WTC11 (cell line): ENCODE data around the gene GLT8D1.

ENCODE experiments used
- IRF2 ChIP-seq: sonication (generic); formaldehyde crosslinking; IDR thresholded peaks from 2 replicates; pipeline ENCODE4 v1.8.0; 2022; ENCODE audit warnings: low read depth, missing genetic modification reagents, borderline replicate concordance
- KAT7 ChIP-seq: sonication (generic); formaldehyde crosslinking; IDR thresholded peaks from 2 replicates; pipeline ENCODE4 v1.8.1; 2023; ENCODE audit warnings: missing genetic modification reagents, mild to moderate bottlenecking, borderline replicate concordance
- ZBTB21 ChIP-seq: sonication (generic); formaldehyde crosslinking; IDR thresholded peaks from 2 replicates; pipeline ENCODE4 v1.8.1; 2023; ENCODE audit warnings: mild to moderate bottlenecking, missing genetic modification reagents, borderline replicate concordance
- TF ChIP-seq, protein P1 (sequence below): fragments of 200-600 bp; IDR thresholded peaks from 2 replicates; pipeline ENCODE4 v1.8.0; 2022; ENCODE audit warnings: antibody characterized with exemption
- TF ChIP-seq, protein P2 (sequence below): sonication (generic); formaldehyde crosslinking; IDR thresholded peaks from 2 replicates; pipeline ENCODE4 v1.8.0; 2023; ENCODE audit warnings: missing genetic modification reagents

DNA sequence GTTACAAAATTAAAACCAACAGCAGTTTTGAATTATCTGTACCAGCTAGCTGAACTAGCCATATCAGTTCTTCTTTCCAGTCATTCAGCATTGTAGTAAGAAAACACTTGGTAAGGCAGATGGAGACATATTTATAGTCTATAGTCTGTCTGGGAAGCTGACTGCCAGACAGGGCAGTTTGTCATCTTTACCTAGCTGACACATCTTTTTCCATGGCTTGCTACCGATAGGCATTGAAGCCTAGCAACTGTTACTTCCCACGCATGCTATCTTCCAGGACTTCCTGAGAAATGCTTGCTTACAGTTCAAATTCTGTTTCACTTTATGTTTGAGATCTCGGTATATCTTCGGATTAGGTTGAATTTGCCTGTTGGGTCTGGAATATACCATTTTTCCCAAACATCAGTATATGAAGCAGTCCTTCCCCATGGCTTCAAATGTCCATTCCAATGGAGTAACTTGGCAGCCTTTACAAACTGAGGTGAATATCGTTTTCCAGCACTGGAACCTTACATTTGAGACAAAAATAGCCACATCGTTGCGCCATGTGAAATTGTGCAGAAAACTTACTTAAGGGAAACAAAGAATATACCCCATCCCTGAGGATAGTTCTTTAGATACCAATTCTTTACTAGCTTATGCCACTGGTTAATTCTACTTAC is 10.9 kb downstream of the GLT8D1 start:
- TF ChIP-seq, protein P1, sequence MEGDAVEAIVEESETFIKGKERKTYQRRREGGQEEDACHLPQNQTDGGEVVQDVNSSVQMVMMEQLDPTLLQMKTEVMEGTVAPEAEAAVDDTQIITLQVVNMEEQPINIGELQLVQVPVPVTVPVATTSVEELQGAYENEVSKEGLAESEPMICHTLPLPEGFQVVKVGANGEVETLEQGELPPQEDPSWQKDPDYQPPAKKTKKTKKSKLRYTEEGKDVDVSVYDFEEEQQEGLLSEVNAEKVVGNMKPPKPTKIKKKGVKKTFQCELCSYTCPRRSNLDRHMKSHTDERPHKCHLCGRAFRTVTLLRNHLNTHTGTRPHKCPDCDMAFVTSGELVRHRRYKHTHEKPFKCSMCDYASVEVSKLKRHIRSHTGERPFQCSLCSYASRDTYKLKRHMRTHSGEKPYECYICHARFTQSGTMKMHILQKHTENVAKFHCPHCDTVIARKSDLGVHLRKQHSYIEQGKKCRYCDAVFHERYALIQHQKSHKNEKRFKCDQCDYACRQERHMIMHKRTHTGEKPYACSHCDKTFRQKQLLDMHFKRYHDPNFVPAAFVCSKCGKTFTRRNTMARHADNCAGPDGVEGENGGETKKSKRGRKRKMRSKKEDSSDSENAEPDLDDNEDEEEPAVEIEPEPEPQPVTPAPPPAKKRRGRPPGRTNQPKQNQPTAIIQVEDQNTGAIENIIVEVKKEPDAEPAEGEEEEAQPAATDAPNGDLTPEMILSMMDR = no peak
- TF ChIP-seq, protein P2, sequence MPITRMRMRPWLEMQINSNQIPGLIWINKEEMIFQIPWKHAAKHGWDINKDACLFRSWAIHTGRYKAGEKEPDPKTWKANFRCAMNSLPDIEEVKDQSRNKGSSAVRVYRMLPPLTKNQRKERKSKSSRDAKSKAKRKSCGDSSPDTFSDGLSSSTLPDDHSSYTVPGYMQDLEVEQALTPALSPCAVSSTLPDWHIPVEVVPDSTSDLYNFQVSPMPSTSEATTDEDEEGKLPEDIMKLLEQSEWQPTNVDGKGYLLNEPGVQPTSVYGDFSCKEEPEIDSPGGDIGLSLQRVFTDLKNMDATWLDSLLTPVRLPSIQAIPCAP (CRISPR knock-in tag) = no peak
- TF ChIP-seq KAT7 (CRISPR knock-in tag) (no peak), IRF2 (CRISPR knock-in tag) (no peak), ZBTB21 (CRISPR knock-in tag) (no peak)
